ENCODE measurements around the gene PDE6B. TPM values are rescaled to one million over a fixed set of nuclear protein-coding genes. Genes with fewer than 3 reads are reported as not detected.
A peak's percentile ranks its signal among the peaks of the same experiment; 100 is the strongest.

The PDE6B gene
- total RNA-seq, 1 donor from 2014 or later: 12.2 TPM

- H3K36me3 Mint-ChIP-seq: no peaks in the 10 kb centered on the region
- no peaks in the 10 kb centered on the region for H3K4me1 Mint-ChIP-seq (ENCODE audit: unreplicated experiment)
- peak overlapping the region; percentile 73 for H3K27ac Mint-ChIP-seq
- no peak for TF ChIP-seq CTCF (conservative IDR thresholded peaks at IDR 0.05)
- H3K4me3 Mint-ChIP-seq: no peak overlapping the region
- peak; percentile 64 for DNase-seq (ENCODE audit: extremely low spot score, unreplicated experiment)
- H3K27me3 Mint-ChIP-seq: peaks cover 36% of the 10 kb centered on the region
- no peaks in the 10 kb centered on the region for H3K9me3 Mint-ChIP-seq
Observed at GRCh38 chr4:616911-617643, 8.3 kb upstream of the PDE6B start.

GRCh38 chr4:617644-618641, 7.4 kb upstream of the PDE6B start:
- no peak overlapping the region for H3K4me3 Mint-ChIP-seq
- H3K4me1 Mint-ChIP-seq (ENCODE audit: unreplicated experiment): no peaks in the 10 kb centered on the region
- no peak for DNase-seq (ENCODE audit: extremely low spot score, unreplicated experiment)
- no peaks in the 10 kb centered on the region for H3K9me3 Mint-ChIP-seq
- H3K36me3 Mint-ChIP-seq: no peaks in the 10 kb centered on the region
- no peak for TF ChIP-seq CTCF (conservative IDR thresholded peaks at IDR 0.05)
- H3K27ac Mint-ChIP-seq: peak overlapping the region; percentile 73
- H3K27me3 Mint-ChIP-seq: peaks cover 38% of the 10 kb centered on the region

- Mint-ChIP-seq H3K9me3 (no peaks in the 10 kb centered on the region), H3K4me1 (ENCODE audit: unreplicated experiment) (peaks cover 4% of the 10 kb centered on the region), H3K36me3 (no peaks in the 10 kb centered on the region), H3K27ac (no peak overlapping the region), H3K27me3 (peaks cover 27% of the 10 kb centered on the region), H3K4me3 (no peak overlapping the region)
- no peak for DNase-seq (ENCODE audit: extremely low spot score, unreplicated experiment)
- no peak for TF ChIP-seq CTCF (conservative IDR thresholded peaks at IDR 0.05)
Observed at GRCh38 chr4:620201-620600, 5.2 kb upstream of the PDE6B start.

- Mint-ChIP-seq H3K9me3 (no peaks in the 10 kb centered on the region), H3K27ac (no peak overlapping the region), H3K27me3 (peaks cover 20% of the 10 kb centered on the region), H3K4me1 (ENCODE audit: unreplicated experiment) (peaks cover 4% of the 10 kb centered on the region), H3K36me3 (no peaks in the 10 kb centered on the region), H3K4me3 (no peak overlapping the region)
- TF ChIP-seq CTCF (conservative IDR thresholded peaks at IDR 0.05): no peak
- DNase-seq (ENCODE audit: extremely low spot score, unreplicated experiment): peak; percentile 61
Observed at GRCh38 chr4:620851-621261, 4.5 kb upstream of the PDE6B start.

GRCh38 chr4:621296-622070, 3.9 kb upstream of the PDE6B start:
- Mint-ChIP-seq H3K4me3 (no peak overlapping the region), H3K36me3 (no peaks in the 10 kb centered on the region)
- DNase-seq (ENCODE audit: extremely low spot score, unreplicated experiment): peak; percentile 31

More at GRCh38 chr4:621296-622070, 3.9 kb upstream of the PDE6B start:
- H3K4me1 Mint-ChIP-seq (ENCODE audit: unreplicated experiment): peaks cover 4% of the 10 kb centered on the region
- H3K9me3 Mint-ChIP-seq: no peaks in the 10 kb centered on the region
- H3K27ac Mint-ChIP-seq: no peak overlapping the region
- peaks cover 20% of the 10 kb centered on the region for H3K27me3 Mint-ChIP-seq
- no peak for TF ChIP-seq CTCF (conservative IDR thresholded peaks at IDR 0.05)

All from type B pancreatic cell (in vitro differentiated cells).